ENCODE data around the gene PPM1H. TPM values are rescaled to one million over a fixed set of nuclear protein-coding genes. Genes with fewer than 3 reads are reported as not detected.
"Not testable (repeated sequence)": the region's sequence is repeated elsewhere in the genome, so short reads cannot be mapped to it uniquely, and the experiment has no call there.

Gene PPM1H
- total RNA-seq, 1 experiment from 2014 or later: 0.04 TPM

GRCh38 chr12:62948123-62948522 lies 13.2 kb upstream of the PPM1H start:
- Histone ChIP-seq H3K4me3 (ENCODE audit: low read depth, low read length, poor library complexity, severe bottlenecking) (no peak overlapping the region), H3K9me3 (ENCODE audit: low read depth, low read length, poor library complexity, severe bottlenecking) (no peaks in the 10 kb centered on the region), H3K27me3 (replicated peaks; ENCODE audit: insufficient read depth, low read depth, low read length, poor library complexity) (no peaks in the 10 kb centered on the region), H3K4me1 (ENCODE audit: insufficient read depth, low read length, poor library complexity, severe bottlenecking) (no peaks in the 10 kb centered on the region), H3K36me3 (ENCODE audit: insufficient read depth, low read length, poor library complexity, severe bottlenecking) (no peaks in the 10 kb centered on the region), H3K27ac (ENCODE audit: low read depth, low read length, poor library complexity, severe bottlenecking) (no peak overlapping the region)
- CTCF ChIA-PET: no interaction called here
- POLR2A ChIA-PET (ENCODE audit: low non-redundant PET): no interaction called here
- intact Hi-C loops (cut with micrococcal nuclease; ENCODE audit: unreplicated experiment): no loop called here
- BruUV-seq (replicated peaks): no TSS peak
- DNase-seq (ENCODE audit: low spot score): no peak
- TF ChIP-seq, protein P1, sequence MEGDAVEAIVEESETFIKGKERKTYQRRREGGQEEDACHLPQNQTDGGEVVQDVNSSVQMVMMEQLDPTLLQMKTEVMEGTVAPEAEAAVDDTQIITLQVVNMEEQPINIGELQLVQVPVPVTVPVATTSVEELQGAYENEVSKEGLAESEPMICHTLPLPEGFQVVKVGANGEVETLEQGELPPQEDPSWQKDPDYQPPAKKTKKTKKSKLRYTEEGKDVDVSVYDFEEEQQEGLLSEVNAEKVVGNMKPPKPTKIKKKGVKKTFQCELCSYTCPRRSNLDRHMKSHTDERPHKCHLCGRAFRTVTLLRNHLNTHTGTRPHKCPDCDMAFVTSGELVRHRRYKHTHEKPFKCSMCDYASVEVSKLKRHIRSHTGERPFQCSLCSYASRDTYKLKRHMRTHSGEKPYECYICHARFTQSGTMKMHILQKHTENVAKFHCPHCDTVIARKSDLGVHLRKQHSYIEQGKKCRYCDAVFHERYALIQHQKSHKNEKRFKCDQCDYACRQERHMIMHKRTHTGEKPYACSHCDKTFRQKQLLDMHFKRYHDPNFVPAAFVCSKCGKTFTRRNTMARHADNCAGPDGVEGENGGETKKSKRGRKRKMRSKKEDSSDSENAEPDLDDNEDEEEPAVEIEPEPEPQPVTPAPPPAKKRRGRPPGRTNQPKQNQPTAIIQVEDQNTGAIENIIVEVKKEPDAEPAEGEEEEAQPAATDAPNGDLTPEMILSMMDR (conservative IDR thresholded peaks at IDR 0.05; ENCODE audit: low read depth, low read length): no peak
- TF ChIP-seq EZH2 (IDR thresholded peaks at IDR 0.05; ENCODE audit: borderline replicate concordance, low read depth, low read length, poor library complexity, severe bottlenecking): no peak

- H3K4me1 ChIP-seq (ENCODE audit: insufficient read depth, low read length, poor library complexity, severe bottlenecking): no peaks in the 10 kb centered on the region
- BruUV-seq (replicated peaks): no TSS peak
- POLR2A ChIA-PET (ENCODE audit: low non-redundant PET): no interaction called here
- no peaks in the 10 kb centered on the region for H3K36me3 ChIP-seq (ENCODE audit: insufficient read depth, low read length, poor library complexity, severe bottlenecking)
- CTCF ChIA-PET: no interaction called here
- H3K27ac ChIP-seq (ENCODE audit: low read depth, low read length, poor library complexity, severe bottlenecking): no peak overlapping the region
- H3K27me3 ChIP-seq (replicated peaks; ENCODE audit: insufficient read depth, low read depth, low read length, poor library complexity): no peaks in the 10 kb centered on the region
- no peak for DNase-seq (ENCODE audit: low spot score)
- intact Hi-C loops (cut with micrococcal nuclease; ENCODE audit: unreplicated experiment): no loop called here
- no peak overlapping the region for H3K4me3 ChIP-seq (ENCODE audit: low read depth, low read length, poor library complexity, severe bottlenecking)
- TF ChIP-seq, protein P1 (conservative IDR thresholded peaks at IDR 0.05; ENCODE audit: low read depth, low read length): no peak
- TF ChIP-seq EZH2 (IDR thresholded peaks at IDR 0.05; ENCODE audit: borderline replicate concordance, low read depth, low read length, poor library complexity, severe bottlenecking): no peak
- H3K9me3 ChIP-seq (ENCODE audit: low read depth, low read length, poor library complexity, severe bottlenecking): no peaks in the 10 kb centered on the region
These were observed 12.4 kb upstream of the PPM1H start for GRCh38 chr12:62947364-62947763.

DNA sequence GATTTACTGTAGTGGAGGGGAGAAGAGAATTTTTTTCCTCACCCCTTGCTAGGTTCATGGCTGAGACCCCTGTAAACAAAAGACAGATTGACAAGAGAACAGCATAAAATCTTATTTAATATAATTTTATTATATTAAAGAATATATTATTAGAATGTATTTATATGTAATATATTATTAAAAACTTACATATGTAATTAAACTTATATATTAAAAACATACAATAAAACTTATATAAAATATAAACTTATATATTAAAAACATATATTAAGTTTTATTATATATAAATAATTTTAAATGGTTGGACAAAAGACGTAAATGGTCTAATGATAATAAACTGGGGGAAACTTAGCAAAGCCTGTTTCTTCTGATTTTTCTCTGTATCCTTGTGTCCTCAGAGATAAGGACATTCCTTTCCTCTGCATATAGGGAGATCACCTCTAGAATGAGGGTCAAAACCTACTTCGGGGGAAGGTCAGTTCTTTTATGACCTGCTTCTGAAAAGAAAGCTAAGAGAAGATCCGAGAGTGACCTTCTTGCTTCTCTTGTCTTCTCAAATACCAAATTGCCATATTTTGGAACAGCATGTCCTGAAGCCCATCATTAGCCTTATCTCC lies 8.9 kb upstream of the PPM1H start:
- Histone ChIP-seq H3K4me1 (ENCODE audit: insufficient read depth, low read length, poor library complexity, severe bottlenecking) (no peaks in the 10 kb centered on the region), H3K36me3 (ENCODE audit: insufficient read depth, low read length, poor library complexity, severe bottlenecking) (no peaks in the 10 kb centered on the region), H3K9me3 (ENCODE audit: low read depth, low read length, poor library complexity, severe bottlenecking) (no peaks in the 10 kb centered on the region), H3K4me3 (ENCODE audit: low read depth, low read length, poor library complexity, severe bottlenecking) (no peak overlapping the region), H3K27ac (ENCODE audit: low read depth, low read length, poor library complexity, severe bottlenecking) (no peak overlapping the region), H3K27me3 (replicated peaks; ENCODE audit: insufficient read depth, low read depth, low read length, poor library complexity) (no peaks in the 10 kb centered on the region)
- no TSS peak for BruUV-seq (replicated peaks)
- no peak for DNase-seq (ENCODE audit: low spot score)
- ChIA-PET CTCF (no interaction called here), POLR2A (ENCODE audit: low non-redundant PET) (no interaction called here)
- intact Hi-C loops (cut with micrococcal nuclease; ENCODE audit: unreplicated experiment): no loop called here
- no peak for TF ChIP-seq EZH2 (IDR thresholded peaks at IDR 0.05; ENCODE audit: borderline replicate concordance, low read depth, low read length, poor library complexity, severe bottlenecking)
- TF ChIP-seq, protein P1 (conservative IDR thresholded peaks at IDR 0.05; ENCODE audit: low read depth, low read length): no peak

DNA sequence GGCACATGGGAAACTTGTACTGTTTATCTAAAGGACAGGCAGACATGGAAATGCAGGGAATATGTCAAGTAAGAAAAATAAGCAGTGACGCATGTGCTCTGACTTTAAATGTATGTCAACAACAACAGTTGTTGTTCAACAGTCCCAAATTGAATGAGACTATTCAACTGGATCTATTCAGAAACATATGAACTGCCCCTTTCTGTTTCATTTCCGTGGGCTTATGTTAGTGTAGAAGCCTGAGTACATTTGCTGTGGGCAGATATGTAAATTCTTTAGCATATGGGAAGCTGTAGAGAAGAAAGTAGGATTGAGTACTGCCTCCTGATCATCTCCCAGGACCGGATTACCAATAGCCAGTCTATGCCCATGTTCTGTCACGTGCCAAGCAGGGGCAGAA lies 7.4 kb upstream of the PPM1H start:
- CTCF ChIA-PET; DNase-seq (ENCODE audit: low spot score); H3K27ac ChIP-seq (ENCODE audit: low read depth, low read length, poor library complexity, severe bottlenecking); H3K4me1 ChIP-seq (ENCODE audit: insufficient read depth, low read length, poor library complexity, severe bottlenecking); intact Hi-C loops (cut with micrococcal nuclease; ENCODE audit: unreplicated experiment); H3K4me3 ChIP-seq (ENCODE audit: low read depth, low read length, poor library complexity, severe bottlenecking); H3K27me3 ChIP-seq (replicated peaks; ENCODE audit: insufficient read depth, low read depth, low read length, poor library complexity); BruUV-seq (replicated peaks); POLR2A ChIA-PET (ENCODE audit: low non-redundant PET); H3K9me3 ChIP-seq (ENCODE audit: low read depth, low read length, poor library complexity, severe bottlenecking); H3K36me3 ChIP-seq (ENCODE audit: insufficient read depth, low read length, poor library complexity, severe bottlenecking): not testable (repeated sequence)

Measured in A673 (cell line).